H1 (cell line): ENCODE results near the gene FHDC1.

Source experiments
- CTCF ChIP-seq, 3 experiments: IDR thresholded peaks; 1 replicate in 2 of 3; 2 replicates in 1 of 3; pipeline versions ENCODE4 v1.5.1 to v1.6.1; 2011; ENCODE audit warnings: low read length in 3 of 3, mild to moderate bottlenecking in 3 of 3, inconsistent platforms in 2 of 3, low read depth in 1 of 3, moderate library complexity in 1 of 3; ENCODE audit not compliant: insufficient read depth in 1 of 3; ENCODE audit errors: control extremely low read depth in 1 of 3
- POLR2A ChIP-seq, 2 experiments: IDR thresholded peaks; 1 replicate in 1 of 2; 2 replicates in 1 of 2; pipeline ENCODE4 v1.6.1; 2011; ENCODE audit warnings: low read depth in 2 of 2, low read length in 2 of 2, mild to moderate bottlenecking in 2 of 2; ENCODE audit errors: control extremely low read depth in 1 of 2
- POU5F1 ChIP-seq: IDR thresholded peaks from 2 replicates; pipeline ENCODE4 v1.6.1; 2011; ENCODE audit warnings: low read depth, mild to moderate bottlenecking, low read length, moderate library complexity

GRCh38 chr4:152974468-152975379 is 38.6 kb downstream of the FHDC1 start:
- TF ChIP-seq CTCF (IDR thresholded peaks at IDR 0.05; ENCODE audit: control extremely low read depth in 1 of 3, insufficient read depth in 1 of 3, low read depth in 1 of 3, low read length in 3 of 3) = no peak
- no peak for TF ChIP-seq POU5F1
- TF ChIP-seq POLR2A (IDR thresholded peaks at IDR 0.05; ENCODE audit: control extremely low read depth in 1 of 2, low read depth in 2 of 2, low read length in 2 of 2) = no peak
